GM21423 (cell line): Measurements from ENCODE around the gene NFAT5.

Experiments
- ATAC-seq: cut with Tn5 transposase; IDR thresholded peaks from one replicate; pipeline ENCODE4 v1.9.1; 2021; ENCODE audit warnings: mild to moderate bottlenecking, moderate library complexity; ENCODE audit not compliant: unreplicated experiment

Gene NFAT5

DNA sequence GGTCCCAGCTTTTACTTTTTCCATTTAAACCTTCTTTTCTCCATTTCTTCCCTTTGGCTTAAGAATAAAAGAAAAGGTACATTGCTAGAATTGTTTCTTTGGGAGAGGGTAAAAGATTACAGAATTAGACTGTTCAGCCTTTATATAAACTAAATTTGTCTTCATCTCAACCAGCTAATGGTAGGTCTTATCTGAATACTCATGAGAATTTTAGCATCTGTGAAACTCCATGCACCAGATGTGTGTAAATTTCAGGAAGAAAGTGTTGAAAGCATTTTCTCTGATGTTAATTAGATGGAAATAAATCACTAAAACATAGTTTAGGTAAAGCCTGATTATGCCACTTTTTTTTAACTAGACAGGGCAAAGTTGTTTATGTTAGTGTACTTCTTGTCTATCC is 135.7 kb downstream of the NFAT5 start:
- ATAC-seq = no peak

DNA sequence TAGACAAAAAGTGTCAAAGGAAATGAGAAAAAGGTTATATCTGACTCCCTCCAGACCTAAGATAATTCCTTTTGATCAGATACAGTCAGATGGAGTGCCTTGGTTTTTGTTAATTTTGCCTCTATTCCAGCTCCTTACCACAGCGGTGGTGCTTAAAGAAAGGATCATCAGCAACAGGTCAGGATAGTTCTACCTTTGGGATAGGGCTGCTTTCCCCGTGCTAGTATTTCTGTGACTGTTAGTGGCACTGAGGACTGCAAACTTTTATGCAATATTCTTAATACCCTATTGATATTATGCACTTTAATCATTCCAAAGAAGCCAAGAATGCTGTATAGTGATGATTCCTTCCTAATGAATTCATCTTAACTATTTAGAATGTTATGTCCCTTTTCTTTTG is 136.1 kb downstream of the NFAT5 start:
- ATAC-seq = no peak

DNA sequence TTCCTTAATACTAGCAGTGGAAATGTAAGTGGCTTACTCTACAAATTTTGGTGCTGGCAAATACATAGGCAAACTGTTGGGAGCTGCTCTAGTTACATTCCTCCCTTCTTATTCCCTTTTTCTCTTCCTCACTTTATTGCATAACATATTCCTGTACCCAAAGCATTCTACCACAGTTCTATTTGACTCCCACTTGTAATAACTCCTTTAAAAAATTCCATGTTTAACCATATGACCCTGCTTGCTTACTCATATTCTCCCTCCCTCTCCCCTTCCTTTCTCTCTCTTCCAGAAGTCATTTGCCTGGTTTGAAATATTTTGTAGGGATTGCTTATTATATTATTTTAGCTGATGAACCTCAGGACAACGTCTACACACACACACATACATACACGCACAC is 137.9 kb downstream of the NFAT5 start:
- ATAC-seq = no peak

DNA sequence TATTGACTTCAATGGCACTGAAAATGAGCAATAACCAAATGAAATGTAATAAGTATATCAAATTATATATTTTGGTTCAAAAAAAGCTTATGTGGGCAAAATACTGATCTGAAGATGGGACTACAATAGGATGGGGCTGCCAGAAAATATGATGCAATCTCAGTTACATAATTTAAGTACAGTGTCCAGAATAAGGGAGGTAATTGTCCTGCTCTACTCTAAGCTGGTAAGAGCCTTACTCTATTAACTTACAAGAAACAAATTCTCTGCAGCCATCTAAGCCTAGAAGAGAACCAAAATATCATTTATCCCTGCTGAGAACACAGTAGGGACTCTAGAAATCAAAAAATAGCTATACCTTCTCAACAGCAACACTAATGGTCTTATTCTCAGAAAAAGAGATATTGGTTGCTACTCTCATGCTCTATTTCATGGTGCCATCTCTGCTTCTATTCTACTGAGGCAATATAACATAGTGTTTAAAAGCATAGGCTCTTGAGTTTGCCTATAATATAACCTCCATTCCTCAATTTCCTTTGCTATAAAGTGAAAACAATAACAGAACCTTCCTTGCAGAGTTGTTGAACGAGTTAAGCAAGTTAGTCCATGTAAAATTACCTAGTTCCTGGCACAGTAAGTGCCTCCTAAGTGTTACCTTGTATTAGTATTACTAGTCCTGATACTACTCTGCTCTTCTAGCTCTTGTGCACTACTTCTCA is 140.6 kb downstream of the NFAT5 start:
- no peak for ATAC-seq

DNA sequence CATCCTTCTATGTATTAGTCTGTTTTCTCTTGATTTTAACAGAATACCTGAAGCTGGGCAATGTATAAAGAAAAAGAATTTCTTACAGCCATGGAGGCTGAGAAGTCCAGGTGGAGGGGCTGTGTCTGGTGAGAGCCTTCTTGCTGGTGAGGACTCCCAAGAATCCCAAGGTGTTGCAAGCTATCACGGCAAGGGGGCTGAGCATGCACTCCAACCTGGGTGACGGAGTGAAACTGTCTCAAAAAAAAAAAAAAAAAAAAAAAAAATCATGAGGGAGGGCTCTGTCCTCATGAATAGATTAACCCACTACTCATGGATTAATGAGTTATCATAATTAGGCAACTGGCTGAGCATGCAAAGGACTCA is 141.2 kb downstream of the NFAT5 start:
- no peak for ATAC-seq

DNA sequence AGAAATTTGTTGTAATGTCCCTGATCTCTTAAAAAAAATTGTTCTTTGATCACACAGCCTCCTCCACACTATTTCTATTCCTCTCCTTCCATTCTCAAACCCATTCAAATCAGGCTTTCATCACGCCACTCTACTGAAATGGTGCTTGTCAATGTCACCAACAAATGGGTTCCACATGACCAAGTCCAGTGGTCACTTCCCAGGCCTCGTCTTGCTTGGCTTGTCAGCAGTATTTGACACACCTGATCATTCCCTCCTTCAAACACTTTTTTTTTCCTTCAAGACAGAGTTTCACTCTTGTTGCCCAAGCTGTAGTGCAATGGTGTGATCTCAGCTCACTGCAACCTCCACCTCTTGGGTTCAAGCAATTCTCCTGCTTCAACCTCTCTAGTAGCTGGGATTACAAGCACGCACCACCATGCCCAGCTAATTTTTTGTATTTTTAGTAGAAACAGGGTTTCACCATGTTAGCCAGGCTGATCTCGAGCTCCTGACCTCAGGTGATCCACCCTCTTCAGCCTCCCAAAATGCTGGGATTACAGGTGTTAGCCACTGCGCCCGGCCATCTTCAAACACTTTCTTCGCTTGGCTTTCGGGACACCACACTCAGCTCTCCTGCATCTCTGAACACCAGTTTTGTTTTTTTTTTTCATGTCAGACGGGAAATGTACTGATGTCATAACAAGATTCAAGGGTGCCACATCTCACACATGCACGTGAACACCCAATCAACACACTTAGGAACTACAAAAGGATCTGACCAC is 142.3 kb downstream of the NFAT5 start:
- no peak for ATAC-seq

DNA sequence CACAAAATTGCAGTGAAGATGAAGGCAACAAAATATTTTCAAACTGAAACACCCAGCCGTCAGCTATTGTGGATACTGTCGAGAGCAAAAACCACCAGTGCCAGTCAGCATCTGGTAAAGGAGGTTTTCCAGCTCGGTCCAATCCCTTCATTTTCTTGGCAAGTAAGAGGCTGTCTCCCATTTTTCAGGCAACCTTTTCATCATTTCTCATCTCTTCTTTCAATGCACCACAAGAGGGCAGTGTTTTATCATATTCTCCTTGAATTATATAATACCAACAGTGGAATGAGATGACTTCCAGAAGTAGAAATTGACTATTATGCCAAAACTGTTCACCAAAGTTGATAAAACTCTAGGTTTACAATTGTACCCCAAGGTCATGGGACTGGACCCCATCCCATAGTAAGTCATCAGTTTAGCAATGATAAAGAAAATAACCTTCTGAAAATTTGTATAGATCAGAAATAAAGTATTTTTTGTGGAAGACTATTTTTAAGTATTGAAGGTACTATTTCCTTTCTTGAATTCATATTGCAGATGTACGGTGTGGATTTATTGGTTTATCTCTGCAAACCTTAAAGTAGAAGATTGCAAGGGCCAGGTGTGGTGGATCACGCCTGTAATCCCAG is 143.8 kb downstream of the NFAT5 start:
- ATAC-seq = no peak

DNA sequence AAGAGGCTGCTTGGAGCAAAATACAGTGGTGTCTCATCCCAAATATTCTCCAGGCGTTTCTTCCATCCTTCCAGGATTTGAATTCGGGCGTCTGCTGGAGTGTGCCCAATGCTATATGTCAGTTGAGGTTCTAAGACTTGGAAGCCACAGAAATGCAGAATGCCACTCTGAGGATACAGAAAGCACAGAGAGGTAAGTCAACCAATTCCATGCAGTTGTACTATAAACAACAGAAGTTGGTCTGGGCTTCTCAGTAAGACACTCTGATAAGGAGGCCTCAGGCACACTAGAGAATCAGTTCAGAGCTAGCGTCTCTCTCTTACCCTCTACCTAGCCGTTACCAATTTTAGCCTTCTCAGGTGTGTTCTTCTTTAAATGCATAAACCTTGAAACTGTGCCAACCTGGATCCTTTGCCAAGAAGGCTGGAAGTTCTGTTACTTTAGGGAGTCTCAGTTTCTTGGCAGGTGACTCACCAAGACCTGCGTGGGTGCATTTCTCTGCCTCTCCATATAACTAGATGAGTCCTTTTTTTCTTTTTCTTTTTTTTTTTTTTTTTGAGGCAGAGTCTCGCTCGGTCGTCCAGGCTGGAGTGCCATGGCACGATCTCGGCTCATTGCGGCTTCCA is 145.5 kb downstream of the NFAT5 start:
- no peak for ATAC-seq

DNA sequence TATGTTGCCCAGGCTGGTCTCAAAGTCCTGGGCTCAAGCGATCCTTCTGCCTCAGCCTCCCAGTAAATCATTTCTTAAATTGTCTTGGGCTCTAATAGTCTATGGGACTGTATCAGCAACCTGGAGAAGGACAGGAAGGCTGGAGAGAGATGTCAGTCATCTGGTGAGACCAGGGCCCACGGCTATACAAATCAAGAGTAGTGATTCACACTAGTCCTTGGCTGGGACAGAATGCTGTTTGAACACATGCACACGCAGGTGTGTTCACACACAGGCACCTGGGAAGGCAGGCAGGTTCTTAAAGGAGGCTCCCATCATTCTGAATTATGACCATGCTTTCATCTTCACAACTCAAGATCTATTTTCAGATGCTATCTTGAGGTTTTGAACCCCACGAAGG is 146.5 kb downstream of the NFAT5 start:
- ATAC-seq = no peak

DNA sequence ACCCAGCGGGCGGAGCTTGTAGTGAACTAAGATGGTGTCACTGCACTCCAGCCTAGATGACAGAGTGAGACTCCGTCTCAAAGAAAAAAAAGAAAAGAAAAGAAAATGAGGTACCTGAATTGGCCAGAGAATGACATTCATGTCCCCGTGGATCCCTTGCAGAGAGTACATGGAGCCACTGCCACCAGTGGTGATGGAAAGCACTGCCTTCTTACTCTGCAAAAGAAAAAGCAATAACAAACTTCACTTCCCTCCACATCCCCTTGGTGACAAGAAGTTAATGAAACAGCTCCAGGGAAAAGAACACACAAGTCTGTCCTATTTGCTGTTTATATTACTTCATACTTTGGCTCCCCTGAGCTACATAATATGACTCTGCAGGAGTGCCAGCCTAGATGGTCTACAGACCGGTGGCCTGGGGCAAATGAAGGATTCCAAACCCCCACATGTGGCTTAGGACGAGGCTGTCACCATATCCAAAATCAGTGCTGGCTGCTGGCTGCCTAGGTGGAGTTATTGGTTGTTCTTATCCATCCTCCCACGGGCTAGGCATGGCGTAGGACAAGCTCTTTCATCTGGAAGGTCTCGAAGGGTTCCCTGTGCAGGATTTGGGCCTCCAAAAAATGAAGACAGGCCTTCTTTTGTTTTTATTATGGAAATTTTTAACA is 147.3 kb downstream of the NFAT5 start:
- ATAC-seq = no peak

DNA sequence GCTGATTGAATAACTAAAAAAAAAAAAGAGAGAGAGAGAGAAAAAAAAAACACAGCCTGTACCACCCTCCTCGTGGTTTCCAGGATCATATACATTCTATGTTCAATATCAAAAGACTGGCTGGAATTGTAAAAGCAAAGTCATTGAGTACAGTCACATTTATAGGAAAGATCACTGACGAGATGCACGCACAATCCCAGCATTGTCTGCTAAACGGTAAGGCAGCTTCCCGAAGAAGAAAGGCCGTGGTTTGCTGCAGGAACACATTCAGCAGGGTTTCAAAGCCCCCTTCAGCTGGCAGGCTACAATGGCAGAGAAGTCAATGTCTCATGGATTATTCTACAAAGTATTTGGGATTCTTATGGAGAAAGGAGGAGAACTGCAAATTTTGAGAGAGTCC is 151.3 kb downstream of the NFAT5 start:
- no peak for ATAC-seq

DNA sequence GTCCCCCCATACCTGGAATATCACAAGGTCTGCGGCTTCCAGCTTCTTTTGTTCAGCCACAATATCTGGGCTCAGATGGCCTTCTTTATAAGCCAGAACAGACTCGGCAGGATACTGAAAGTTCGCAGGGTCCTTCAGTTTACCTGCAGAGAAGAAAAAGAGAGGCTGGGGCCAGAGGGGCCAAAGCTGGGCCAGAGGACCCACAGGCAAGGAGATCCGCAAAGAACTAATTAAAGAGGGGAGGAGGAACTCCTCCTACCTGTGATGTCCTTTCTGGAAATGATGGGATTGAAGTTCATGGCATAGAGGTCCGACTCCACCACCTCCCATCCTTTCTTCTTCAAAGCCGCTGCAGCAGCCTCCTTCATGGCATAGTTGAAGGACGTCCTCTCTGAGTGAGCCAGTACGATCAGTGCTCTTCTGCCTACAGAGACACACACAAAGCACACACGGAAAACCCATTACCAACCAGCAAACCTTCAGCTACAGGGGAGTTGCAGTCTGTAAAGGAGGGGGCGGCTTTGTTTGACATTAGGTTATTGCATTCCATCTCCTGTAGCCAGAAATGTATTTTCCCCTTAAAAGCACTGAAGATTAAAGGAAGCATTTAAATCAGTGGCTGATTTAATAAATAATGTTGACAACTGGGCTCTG is 152.5 kb downstream of the NFAT5 start:
- no peak for ATAC-seq

DNA sequence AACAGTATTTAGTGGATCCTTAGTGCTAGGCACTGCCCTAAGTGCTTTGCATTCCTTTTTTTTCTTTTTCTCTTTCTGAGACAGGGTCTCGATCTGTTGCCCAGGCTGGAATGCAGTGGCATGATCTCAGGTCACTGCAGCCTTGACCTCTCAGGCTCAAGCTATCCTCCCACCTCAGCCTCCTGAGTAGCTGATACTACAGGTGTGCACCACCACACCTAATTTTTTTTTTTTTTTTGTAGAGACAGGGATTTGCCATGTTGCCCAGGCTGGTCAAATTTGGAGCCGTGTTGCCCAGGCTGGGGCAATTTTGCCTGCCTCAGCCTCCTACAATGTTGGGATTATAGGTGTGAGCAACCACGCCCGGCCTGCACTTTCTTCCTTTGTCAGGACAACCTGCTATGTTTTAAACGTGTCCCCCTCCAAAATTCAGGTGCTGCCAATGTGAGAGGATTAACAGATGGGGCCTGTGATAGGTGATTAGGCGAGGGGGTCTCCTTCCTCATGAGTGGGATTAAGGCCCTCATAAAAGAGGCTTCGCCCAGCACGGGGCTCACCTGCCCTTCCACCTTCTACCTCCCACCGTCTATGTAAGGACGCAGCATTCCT is 155.2 kb downstream of the NFAT5 start:
- no peak for ATAC-seq

DNA sequence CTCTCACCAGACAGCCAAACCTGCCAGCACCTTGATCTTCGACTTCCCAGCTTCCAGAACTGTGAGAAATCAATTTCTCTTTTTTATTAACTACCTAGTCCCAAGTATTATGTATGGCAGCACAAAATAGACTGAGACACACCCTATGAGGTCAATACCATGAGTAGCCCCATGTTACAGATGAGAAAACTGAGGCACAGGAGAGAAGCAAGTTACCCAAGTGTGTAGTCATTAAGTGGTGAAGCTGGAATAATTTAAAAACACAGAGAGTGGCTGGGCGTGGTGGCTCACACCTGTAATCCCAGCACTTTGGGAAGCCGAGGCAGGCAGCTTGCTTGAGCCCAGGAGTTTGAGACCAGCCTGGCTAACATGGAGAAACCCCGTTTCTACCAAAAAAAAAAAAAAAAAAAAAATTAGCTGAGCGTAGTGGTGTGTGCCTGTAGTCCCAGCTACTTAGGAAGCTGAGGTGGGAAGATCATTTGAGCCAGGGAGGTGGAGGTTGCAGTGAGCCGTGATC is 155.7 kb downstream of the NFAT5 start:
- no peak for ATAC-seq

DNA sequence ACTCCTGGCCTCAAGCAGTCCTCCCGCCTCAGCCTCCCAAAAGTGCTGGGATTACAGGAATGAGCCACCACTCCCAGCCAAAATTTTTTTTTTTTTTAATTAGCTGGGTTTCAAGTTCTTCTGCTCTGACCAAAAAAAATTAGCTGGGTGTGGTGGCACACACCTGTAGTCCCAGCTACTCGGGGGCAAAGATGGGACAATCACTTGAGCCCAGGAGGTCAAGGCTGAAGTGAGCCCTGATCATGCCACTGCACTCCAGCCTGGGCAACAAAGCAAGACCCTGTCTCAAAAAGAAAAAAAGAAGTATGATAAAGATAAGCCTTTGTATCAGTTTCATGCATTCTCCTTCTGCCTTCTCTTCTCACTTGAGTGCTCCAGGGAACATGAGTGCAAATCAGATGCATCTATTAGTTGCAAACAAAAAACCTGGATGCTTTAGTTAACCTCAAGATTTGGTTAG is 158.7 kb downstream of the NFAT5 start:
- ATAC-seq = no peak

DNA sequence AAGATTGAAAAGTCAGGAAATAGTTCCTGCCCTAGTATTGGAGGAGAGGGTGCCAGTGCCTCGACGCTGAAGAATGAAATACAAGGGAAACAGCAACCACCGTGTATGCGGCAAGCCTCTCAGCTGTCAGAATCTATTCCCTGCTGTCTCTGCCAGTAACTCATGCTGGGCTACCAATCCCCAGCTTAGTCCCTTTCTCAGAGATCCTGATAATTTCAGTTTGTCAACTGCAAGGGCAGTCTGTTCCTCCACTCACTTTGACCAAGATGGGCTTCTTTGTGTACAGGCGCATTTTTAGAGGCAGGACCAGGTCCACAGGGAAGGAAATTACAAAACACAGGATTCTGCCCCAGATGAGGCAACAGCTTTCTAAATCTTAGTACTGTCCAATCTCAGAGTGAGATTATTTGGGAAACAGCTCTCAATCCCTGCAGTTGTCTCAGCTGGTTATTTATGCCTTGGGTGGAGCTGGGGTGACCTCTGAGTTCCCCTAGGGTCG is 159.3 kb downstream of the NFAT5 start:
- ATAC-seq = no peak

DNA sequence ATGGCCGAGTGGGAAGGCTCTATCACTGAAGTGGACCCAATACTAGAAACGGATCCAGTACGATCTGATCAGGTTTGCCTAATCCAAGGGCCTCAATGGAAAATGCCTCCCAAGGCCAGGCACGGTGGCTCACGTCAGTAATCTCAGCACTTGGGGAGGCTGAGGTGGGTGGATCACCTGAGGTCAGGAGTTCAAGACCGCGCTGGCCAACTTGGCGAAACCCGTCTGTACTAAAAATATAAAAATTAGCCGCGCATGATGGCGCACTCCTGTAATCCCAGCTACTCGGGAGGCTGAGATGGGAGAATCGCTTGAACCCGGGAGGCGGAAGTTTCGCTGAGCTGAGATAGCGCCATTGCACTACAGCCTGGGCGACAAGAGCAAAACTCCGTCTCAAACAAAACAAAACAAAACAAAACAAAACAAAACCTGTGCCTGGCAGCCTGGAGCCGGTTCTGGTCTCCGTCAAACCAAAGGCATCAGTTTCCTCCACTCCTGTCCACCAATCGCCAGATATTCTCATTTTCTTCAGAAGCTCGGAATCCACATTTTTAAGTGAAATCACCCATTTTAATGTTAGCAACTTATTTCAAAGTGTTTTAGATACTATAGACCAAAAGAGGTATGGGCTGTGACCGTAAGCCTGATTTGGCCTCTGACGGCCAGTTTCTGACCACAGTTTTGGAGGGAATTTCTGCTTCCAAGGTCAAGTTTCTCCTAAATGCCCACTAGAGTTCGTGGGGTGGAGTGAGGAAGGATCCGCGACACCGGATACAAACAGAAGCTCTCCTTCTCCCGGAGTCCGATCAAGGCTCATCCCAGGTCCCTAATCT is 159.9 kb downstream of the NFAT5 start:
- ATAC-seq = no peak

DNA sequence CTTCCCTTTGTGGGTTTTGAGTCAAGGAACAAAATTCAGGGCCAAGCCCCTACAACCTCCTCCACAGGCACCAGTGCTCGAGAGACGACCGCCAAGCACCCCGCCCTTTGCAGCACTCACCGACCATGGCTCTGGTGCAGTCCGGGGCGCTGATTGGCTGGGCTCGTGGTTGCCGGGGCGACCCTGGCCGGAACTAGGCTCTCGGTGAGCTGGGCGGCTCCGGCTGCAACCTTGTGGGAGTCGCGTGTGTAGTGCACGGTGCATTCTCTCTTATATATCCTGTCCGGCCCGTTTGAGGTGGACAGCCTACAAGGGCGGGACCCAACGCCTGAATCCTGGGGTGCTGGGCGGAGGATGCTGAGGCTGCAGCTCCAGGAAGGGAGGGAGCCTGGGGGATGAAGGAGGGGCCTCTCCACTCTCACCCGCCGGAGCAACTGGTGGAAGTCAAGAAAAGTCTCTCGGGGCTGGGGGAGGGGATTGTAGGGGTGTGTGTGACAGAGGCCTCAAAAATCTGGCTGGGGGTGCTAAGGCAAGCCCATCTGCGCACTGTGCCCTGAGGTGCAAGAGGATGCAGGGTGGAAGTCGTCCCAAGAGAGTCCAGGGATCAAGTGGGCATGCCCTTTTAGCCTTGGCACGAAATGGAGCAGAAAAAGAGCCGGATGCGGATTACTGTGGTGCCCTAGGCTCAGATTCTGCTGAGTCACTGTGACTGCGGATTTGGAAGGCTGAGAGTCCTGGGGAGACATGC is 160.7 kb downstream of the NFAT5 start, which contains the start of gene NQO1:
Gene NQO1, minus strand, starts transcription at position 248 of the 748 bp plus-strand sequence. Its CDS starts 121 bp downstream, at position 127.
- peak; percentile 97 for ATAC-seq
